Peyer's patch (tissue), 4 donors: ENCODE results near the gene KRT17.

ENCODE experiments used
- CTCF ChIP-seq, 6 experiments: fragments of 450-650 bp in 4 of 6; fragments of 200-600 bp in 2 of 6; sonication (generic) in 1 of 6; IDR thresholded peaks; one replicate each; pipeline ENCODE4 v1.5.1; 2017 to 2019; ENCODE audit warnings: antibody characterized with exemption in 6 of 6, mild to moderate bottlenecking in 3 of 6, moderate library complexity in 1 of 6
- POLR2A ChIP-seq, 2 donors: fragments of 450-650 bp; IDR thresholded peaks; one replicate each; pipeline ENCODE4 v1.5.1; 2017; ENCODE audit warnings: antibody characterized with exemption in 2 of 2, mild to moderate bottlenecking in 2 of 2, moderate library complexity in 2 of 2

- peak; percentile 84 to 98 (median 96) for TF ChIP-seq CTCF (IDR thresholded peaks at IDR 0.05)
- TF ChIP-seq POLR2A (IDR thresholded peaks at IDR 0.05), result no peak
Observed at GRCh38 chr17:41647940-41648410, 23.6 kb upstream of the KRT17 start.
